Measurements from ENCODE around the gene SPDYE3. TPM values are rescaled to one million over a fixed set of nuclear protein-coding genes. Genes with fewer than 3 reads are reported as not detected.
A peak's percentile ranks its signal among the peaks of the same experiment; 100 is the strongest.
"Not testable (repeated sequence)": the region's sequence is repeated elsewhere in the genome, so short reads cannot be mapped to it uniquely, and the experiment has no call there.

The SPDYE3 gene
- polyA plus RNA-seq, 3 donors from 2014 or later: 6.8 to 11.1 (median 7.6) TPM

DNA sequence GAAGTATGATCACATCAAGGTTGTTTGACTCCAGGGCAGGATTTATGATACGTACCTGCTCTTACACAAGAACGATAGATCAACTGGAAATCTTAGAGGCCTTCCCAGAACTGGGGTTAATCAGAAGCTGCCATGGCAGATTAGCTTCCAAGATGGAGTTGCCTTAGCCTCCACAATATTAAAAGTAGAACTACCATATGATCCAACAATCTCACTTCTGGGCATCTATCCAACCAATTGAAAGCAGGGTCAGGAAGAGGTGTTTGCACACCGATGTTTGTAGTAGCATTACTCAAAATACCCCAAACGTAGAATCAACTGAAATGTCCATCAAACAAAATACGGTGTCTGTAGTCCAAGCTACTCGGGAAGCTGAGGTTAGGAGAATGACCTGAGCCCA, 57.0 kb downstream of the SPDYE3 start:
- Mint-ChIP-seq H3K4me1 (peaks cover 61 to 71% of the 10 kb centered on the region in 2 donors), H3K9me3 (no peaks in the 10 kb centered on the region), H3K36me3 (peaks cover 15 to 37% (median 23%) of the 10 kb centered on the region in 3 donors), H3K27ac (peak overlapping the region; percentile 67 to 99 (median 86)), H3K27me3 (ENCODE audit: low read depth in 3 of 3) (peaks cover 4 to 14% (median 13%) of the 10 kb centered on the region in 3 donors), H3K4me3 (peak overlapping the region in 1 of 5 donors; percentile 36)
- no peak for DNase-seq

DNA sequence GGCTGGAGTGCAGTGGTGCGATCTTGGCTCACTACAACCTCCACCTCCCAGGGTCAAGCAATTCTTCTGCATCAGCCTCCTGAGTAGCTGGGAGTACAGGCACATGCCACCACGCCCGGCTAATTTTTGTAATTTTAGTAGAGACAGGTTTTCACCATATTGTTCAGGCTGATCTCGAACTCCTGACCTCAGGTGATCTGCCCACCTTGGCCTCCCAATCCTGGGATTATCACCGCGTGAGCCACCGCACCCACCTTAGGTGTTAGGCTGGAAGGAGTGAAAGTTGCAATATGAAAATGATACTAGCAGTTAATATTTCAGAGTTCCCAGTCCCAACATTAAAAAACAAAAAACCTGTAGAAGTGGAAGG, 58.5 kb downstream of the SPDYE3 start:
- Mint-ChIP-seq H3K4me3 (peak overlapping the region; percentile 33 to 70 (median 66)), H3K4me1 (peaks cover 70 to 72% of the 10 kb centered on the region in 2 donors), H3K27me3 (ENCODE audit: low read depth in 3 of 3) (peaks cover 4 to 15% (median 14%) of the 10 kb centered on the region in 3 donors), H3K36me3 (peaks cover 5 to 26% (median 13%) of the 10 kb centered on the region in 3 donors), H3K27ac (peak overlapping the region; percentile 85 to 99 (median 93))
- DNase-seq, H3K9me3 Mint-ChIP-seq: not testable (repeated sequence)

DNA sequence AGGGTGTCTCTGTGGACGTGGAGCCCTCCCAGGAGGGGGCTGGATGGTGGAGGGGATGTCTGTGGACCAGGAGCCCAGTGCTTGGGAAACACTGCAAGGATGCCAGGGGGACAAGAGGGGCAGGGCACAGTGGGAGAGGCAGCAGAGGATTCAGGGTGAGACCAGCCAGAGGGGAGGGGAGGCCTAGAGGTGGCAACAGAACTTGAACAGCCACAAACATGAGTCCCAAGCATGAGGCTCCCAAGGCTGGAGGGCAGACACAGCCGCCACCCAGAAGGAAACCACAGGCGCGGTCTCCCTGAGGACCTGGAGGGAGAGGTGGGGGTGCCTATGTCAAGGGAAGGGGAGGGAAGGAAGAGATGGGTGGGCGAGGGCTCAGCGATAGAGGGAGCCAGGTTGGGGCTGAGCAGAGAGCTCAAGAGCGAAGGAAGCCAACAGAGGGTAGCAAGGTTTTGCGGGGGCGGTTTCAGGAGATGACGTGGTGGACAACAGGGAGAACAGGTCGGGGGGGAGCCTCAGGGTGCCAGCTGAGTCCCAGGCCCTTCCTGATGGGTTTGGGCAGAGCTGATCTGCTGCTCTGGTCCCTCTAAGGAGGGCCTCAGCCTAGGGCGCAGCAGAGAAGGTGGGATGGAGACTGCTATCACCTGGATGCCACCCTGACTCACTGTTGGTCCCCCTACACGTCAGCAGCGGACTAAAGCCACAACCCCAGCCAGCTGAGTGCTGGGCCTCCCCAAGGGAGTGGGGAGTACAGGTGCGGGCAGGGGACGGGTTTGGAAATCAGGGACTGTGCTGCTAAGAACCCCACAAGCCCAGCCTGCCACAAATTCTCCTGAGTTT, 59.1 kb downstream of the SPDYE3 start:
- DNase-seq: no peak
- peak overlapping the region; percentile 33 to 70 (median 66) for H3K4me3 Mint-ChIP-seq

DNA sequence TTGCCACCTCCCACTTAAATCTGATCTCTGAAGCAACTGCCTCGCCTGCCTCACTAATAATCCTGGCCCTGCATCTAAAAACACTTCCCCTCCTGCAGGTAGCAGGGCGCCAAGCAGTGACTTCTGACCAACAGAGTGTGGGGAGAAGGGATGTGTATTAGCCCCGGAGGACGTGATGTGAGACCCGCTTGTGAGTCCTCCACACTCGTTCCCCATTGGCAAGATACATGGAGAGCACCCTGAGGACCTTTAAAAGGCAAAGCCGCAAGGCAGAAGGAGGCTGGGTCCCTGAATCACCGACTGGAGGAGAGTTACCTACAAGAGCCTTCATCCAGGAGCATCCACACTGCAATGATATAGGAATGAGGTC, 59.7 kb downstream of the SPDYE3 start:
- Mint-ChIP-seq H3K9me3 (no peaks in the 10 kb centered on the region), H3K4me3 (peak overlapping the region in 4 of 5 donors; percentile 17 to 56 (median 36)), H3K4me1 (peaks cover 77% of the 10 kb centered on the region in 2 donors), H3K27ac (peak overlapping the region; percentile 85 to 99 (median 93)), H3K36me3 (peaks cover 0 to 16% (median 11%) of the 10 kb centered on the region in 3 donors), H3K27me3 (ENCODE audit: low read depth in 3 of 3) (peaks cover 4 to 15% (median 15%) of the 10 kb centered on the region in 3 donors)
- no peak for DNase-seq

More for the DNA sequence above, 59.1 kb downstream of the SPDYE3 start:
- Mint-ChIP-seq H3K27ac (peak overlapping the region; percentile 85 to 99 (median 93)), H3K27me3 (ENCODE audit: low read depth in 3 of 3) (peaks cover 4 to 15% (median 15%) of the 10 kb centered on the region in 3 donors), H3K9me3 (no peaks in the 10 kb centered on the region), H3K4me1 (peaks cover 75 to 77% of the 10 kb centered on the region in 2 donors), H3K36me3 (peaks cover 4 to 22% (median 13%) of the 10 kb centered on the region in 3 donors)

DNA sequence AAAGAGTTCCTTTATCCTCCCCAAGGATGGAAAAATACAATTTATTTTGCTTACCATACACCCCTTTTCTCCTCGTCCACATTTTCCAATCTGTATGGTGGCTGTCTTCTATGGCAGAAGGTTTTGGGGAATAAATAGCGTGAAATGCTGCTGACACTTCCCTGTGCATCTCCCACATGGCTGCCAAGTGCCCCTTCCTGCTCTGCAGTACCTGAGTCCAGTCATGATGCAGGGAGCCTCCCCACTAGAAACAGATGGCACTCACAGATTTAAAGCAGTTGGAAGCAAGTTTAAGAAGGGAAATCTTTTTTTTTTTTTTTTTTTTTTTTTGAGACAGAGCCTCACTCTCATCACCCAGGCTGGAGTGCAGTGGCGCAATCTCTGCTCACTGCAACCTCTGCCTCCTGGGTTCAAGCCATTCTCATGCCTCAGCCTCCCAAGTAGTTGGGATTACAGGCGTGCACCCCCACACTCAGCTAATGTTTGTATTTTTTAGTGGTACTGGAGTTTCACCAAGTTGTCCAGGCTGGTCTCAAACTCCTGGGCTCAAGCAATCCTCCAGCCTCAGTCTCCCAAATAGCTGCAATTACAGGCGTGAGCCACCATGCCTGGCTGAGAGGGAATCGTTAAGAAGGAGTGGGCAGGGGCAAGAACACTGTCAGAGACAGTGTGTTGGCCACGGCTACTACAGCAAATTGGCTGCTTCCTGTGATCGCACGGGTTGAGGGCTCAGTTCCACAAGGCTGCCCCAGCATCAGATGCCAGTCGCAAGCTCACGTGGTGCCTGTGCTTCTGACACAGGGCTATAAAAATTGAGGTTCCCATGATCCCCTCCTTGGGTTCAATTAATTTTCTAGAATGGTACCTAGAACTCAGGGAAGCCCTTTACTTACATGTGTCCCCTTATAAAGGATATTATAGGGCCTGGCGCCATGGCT, 60.4 kb downstream of the SPDYE3 start:
- peaks cover 77 to 80% of the 10 kb centered on the region in 2 donors for H3K4me1 Mint-ChIP-seq
- H3K27ac Mint-ChIP-seq: peak overlapping the region; percentile 90 to 99 (median 94)
- no peaks in the 10 kb centered on the region for H3K9me3 Mint-ChIP-seq
- peaks cover 0 to 15% (median 10%) of the 10 kb centered on the region in 3 donors for H3K36me3 Mint-ChIP-seq
- peak overlapping the region in 4 of 5 donors; percentile 56 to 69 (median 66) for H3K4me3 Mint-ChIP-seq
- H3K27me3 Mint-ChIP-seq (ENCODE audit: low read depth in 3 of 3): peaks cover 4 to 15% (median 15%) of the 10 kb centered on the region in 3 donors
- DNase-seq: peak in 2 of 3 donors; percentile 39 to 41

DNA sequence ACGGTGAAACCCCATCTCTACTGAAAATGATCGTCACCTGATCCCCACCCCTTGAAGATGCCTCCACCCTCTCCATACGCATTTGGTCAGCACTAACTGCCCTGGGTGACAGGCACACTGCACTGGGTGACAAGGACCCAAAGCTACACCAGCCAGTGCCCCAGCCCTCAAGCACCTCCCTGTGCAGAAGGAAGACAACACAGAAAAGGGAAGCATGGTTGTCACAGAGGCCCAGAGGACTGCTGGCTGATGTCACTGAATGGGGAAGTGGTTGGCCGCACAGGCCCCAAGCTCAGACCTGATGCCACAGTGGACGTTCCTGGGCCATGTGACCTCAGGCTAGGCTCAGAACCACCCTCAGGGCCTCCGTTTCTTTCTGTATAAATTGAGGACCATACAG, 61.6 kb downstream of the SPDYE3 start:
- H3K36me3 Mint-ChIP-seq: peaks cover 0 to 8% (median 4%) of the 10 kb centered on the region in 3 donors
- H3K9me3 Mint-ChIP-seq: no peaks in the 10 kb centered on the region
- H3K4me3 Mint-ChIP-seq: peak overlapping the region; percentile 56 to 77 (median 69)
- H3K27me3 Mint-ChIP-seq (ENCODE audit: low read depth in 3 of 3): peaks cover 4 to 15% (median 13%) of the 10 kb centered on the region in 3 donors
- peak overlapping the region; percentile 83 to 99 (median 94) for H3K27ac Mint-ChIP-seq
- peaks cover 70 to 78% of the 10 kb centered on the region in 2 donors for H3K4me1 Mint-ChIP-seq
- DNase-seq: peak; percentile 88 to 90 (median 89)

DNA sequence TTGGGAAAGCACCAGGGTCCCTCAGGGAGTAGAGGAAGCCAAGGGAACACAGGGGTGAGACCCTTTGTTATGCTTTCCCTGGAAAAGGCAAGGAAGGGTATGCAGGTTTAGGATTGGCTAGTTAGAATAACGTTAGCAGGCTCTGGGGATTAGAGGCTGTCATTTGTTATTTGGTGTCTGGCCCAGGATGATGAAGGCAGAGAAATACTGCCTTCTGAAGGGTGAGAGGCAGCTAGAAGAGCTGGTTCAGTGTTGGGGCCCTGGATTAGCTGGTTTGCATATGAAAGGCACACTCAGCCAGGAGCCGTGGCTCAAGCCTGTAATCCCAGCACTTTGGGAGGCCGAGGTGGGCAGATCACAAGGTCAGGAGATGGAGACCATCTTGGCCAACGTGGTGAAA, 62.8 kb downstream of the SPDYE3 start:
- Mint-ChIP-seq H3K4me1 (peaks cover 71 to 81% of the 10 kb centered on the region in 2 donors), H3K27ac (peak overlapping the region; percentile 71 to 99 (median 88)), H3K27me3 (ENCODE audit: low read depth in 3 of 3) (peaks cover 4 to 15% (median 13%) of the 10 kb centered on the region in 3 donors), H3K36me3 (peaks cover 0 to 3% (median 0%) of the 10 kb centered on the region in 3 donors), H3K9me3 (no peaks in the 10 kb centered on the region), H3K4me3 (peak overlapping the region in 2 of 5 donors; percentile 18 to 20)
- no peak for DNase-seq

DNA sequence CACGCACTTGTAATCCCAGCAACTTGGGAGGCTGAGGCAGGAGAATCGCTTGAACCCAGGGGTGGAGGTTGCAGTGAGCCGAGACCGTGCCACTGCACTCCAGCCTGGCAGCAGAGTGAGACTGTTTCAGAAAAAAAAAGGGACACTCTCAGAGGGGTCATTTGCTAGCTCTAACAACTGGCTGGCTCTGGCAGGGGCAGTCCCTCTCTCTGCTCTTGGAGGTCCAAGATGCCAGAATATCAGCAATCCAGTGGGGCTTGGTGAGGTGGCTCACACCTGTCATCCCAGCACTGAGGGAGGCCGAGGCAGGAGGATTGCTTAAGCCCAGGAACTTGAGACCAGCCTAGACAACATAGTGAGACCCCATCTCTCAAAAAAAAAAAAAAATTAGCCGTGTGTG, 63.2 kb downstream of the SPDYE3 start:
- Mint-ChIP-seq H3K27ac (peak overlapping the region; percentile 79 to 99 (median 88)), H3K9me3 (no peaks in the 10 kb centered on the region), H3K27me3 (ENCODE audit: low read depth in 3 of 3) (peaks cover 4 to 15% (median 12%) of the 10 kb centered on the region in 3 donors), H3K4me1 (peaks cover 71 to 81% of the 10 kb centered on the region in 2 donors), H3K4me3 (no peak overlapping the region), H3K36me3 (peaks cover 0 to 3% (median 3%) of the 10 kb centered on the region in 3 donors)
- DNase-seq: no peak

DNA sequence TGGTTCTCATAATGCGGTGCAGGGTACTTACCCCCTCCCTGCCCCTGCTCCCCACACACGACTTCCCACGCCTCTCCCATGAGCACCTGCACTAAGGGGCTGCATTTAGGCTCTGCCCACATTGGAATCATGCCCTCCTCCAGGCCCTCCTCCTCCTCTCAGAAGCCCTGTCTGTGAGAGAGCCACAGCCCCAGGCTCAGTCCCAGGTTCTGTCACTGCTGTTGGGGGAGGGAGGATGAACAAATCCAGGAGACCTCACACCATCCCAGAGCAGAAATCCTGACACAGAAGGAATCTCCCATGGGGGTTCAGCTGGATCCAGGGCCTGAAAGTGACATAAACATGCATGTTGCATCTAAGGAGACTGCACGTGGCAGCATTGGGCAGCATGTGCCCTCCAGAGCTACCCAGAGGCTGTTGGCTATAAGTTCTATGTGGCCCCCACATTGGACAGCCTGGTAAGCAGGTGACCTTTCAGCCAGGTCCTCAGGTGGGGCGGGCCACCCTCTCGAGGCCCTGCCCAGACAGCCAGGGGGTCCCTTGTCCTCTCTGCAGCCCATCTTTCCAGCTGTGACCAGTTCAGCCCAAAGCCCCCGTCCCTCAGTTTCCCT, 64.2 kb downstream of the SPDYE3 start:
- Mint-ChIP-seq H3K27ac (peak overlapping the region in 5 of 6 donors; percentile 79 to 99 (median 86)), H3K27me3 (ENCODE audit: low read depth in 3 of 3) (peaks cover 2 to 9% (median 7%) of the 10 kb centered on the region in 3 donors), H3K4me1 (peaks cover 69 to 79% of the 10 kb centered on the region in 2 donors), H3K9me3 (no peaks in the 10 kb centered on the region), H3K4me3 (no peak overlapping the region), H3K36me3 (peaks cover 0 to 4% (median 3%) of the 10 kb centered on the region in 3 donors)
- no peak for DNase-seq

Other genes starting within 250 kb of the SPDYE3 start
- 10 to 100 TPM in 2 of 3 donors, 1 to 10 TPM in 1; 5.2 to 21.2 (median 12.2) TPM for gene ZNF3, start 226.0 kb upstream of the SPDYE3 start, polyA plus RNA-seq
- gene COPS6, start 218.7 kb upstream of the SPDYE3 start, polyA plus RNA-seq: 100 to 1,000 TPM; 163 to 289 (median 163) TPM
- gene MCM7, start 206.3 kb upstream of the SPDYE3 start, polyA plus RNA-seq: 10 to 100 TPM; 40.3 to 59.0 (median 54.4) TPM
- 10 to 100 TPM in 1 of 3 donors, 1 to 10 TPM in 2; 7.1 to 12.9 (median 8.8) TPM for gene AP4M1, start 206.1 kb upstream of the SPDYE3 start, polyA plus RNA-seq
- gene TAF6, start 188.3 kb upstream of the SPDYE3 start, polyA plus RNA-seq: 10 to 100 TPM; 15.3 to 34.8 (median 17.3) TPM
- 10 to 100 TPM; 14.2 to 18.5 (median 17.7) TPM for gene CNPY4, start 188.1 kb upstream of the SPDYE3 start, polyA plus RNA-seq
- gene MBLAC1, start 180.7 kb upstream of the SPDYE3 start, polyA plus RNA-seq: 1 to 10 TPM; 2.2 to 2.6 (median 2.4) TPM
- 100 to 1,000 TPM; 408 to 587 (median 569) TPM for gene LAMTOR4, start 158.8 kb upstream of the SPDYE3 start, polyA plus RNA-seq
- gene TRAPPC14, start 149.0 kb upstream of the SPDYE3 start, polyA plus RNA-seq: 1 to 10 TPM in 2 of 3 donors, under 1 TPM in 1; 0.71 to 2.9 (median 1.8) TPM
- under 1 TPM in 1 of 3 donors, not detected in 2; 0.08 TPM for gene GAL3ST4, start 139.1 kb upstream of the SPDYE3 start, polyA plus RNA-seq
- not detected for gene GPC2, start 130.3 kb upstream of the SPDYE3 start, polyA plus RNA-seq
- 1 to 10 TPM in 1 of 3 donors, under 1 TPM in 2; 0.50 to 2.8 (median 0.72) TPM for gene STAG3, start 129.8 kb upstream of the SPDYE3 start, polyA plus RNA-seq
- 100 to 1,000 TPM; 151 to 240 (median 209) TPM for gene PVRIG, start 87.8 kb upstream of the SPDYE3 start, polyA plus RNA-seq
- 10 to 100 TPM; 12.2 to 42.1 (median 12.2) TPM for gene PILRB, start 50.4 kb downstream of the SPDYE3 start, polyA plus RNA-seq
- gene PILRA, start 65.8 kb downstream of the SPDYE3 start, polyA plus RNA-seq: 1 to 10 TPM; 1.5 to 2.4 (median 2.0) TPM
- 1 to 10 TPM; 4.1 to 5.9 (median 5.7) TPM for gene ZCWPW1, start 121.0 kb downstream of the SPDYE3 start, polyA plus RNA-seq
- gene MEPCE, start 122.1 kb downstream of the SPDYE3 start, polyA plus RNA-seq: 10 to 100 TPM in 1 of 3 donors, 1 to 10 TPM in 2; 3.0 to 12.1 (median 8.3) TPM
- gene PPP1R35, start 128.8 kb downstream of the SPDYE3 start, polyA plus RNA-seq: 10 to 100 TPM; 25.7 to 42.2 (median 41.8) TPM
- 1 to 10 TPM in 1 of 3 donors, under 1 TPM in 1, not detected in 1; 0.43 to 2.2 TPM for gene SPACDR, start 156.6 kb downstream of the SPDYE3 start, polyA plus RNA-seq
- gene TSC22D4, start 171.5 kb downstream of the SPDYE3 start, polyA plus RNA-seq: 10 to 100 TPM; 32.4 to 42.2 (median 35.3) TPM
- gene NYAP1, start 176.2 kb downstream of the SPDYE3 start, polyA plus RNA-seq: not detected
- gene AGFG2, start 231.5 kb downstream of the SPDYE3 start, polyA plus RNA-seq: 10 to 100 TPM in 2 of 3 donors, 1 to 10 TPM in 1; 7.1 to 20.7 (median 12.0) TPM